ENCODE measurements around the gene ACOT12. TPM values are rescaled to one million over a fixed set of nuclear protein-coding genes. Genes with fewer than 3 reads are reported as not detected.

ACOT12 gene
- total RNA-seq, 1 donor from 2014 or later = not detected

DNA sequence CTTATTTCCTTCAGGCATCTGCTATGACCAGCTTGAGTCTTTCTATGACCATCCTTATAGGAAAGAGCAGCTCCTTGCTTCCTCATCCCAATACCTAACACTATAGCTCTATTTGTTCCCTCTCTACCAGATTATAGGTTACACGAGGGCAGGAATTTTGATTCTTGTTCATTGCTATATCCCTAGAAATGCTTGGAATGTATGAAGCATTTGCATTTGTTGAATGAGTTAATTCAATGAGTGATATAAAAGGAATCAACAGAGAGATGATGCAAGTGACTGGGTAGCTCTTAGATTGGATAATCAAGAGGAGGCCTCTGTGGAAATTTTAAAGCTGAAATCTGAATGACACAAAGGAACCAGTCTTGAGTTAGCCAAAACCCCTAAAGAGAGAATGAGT lies 78.6 kb downstream of the ACOT12 start:
- H3K27ac Mint-ChIP-seq = no peak overlapping the region
- no peak for DNase-seq (ENCODE audit: low spot score in 2 of 2, unreplicated experiment in 2 of 2)
- H3K9me3 Mint-ChIP-seq = no peaks in the 10 kb centered on the region
- H3K36me3 Mint-ChIP-seq = peaks cover 22% of the 10 kb centered on the region
- TF ChIP-seq, protein P1, sequence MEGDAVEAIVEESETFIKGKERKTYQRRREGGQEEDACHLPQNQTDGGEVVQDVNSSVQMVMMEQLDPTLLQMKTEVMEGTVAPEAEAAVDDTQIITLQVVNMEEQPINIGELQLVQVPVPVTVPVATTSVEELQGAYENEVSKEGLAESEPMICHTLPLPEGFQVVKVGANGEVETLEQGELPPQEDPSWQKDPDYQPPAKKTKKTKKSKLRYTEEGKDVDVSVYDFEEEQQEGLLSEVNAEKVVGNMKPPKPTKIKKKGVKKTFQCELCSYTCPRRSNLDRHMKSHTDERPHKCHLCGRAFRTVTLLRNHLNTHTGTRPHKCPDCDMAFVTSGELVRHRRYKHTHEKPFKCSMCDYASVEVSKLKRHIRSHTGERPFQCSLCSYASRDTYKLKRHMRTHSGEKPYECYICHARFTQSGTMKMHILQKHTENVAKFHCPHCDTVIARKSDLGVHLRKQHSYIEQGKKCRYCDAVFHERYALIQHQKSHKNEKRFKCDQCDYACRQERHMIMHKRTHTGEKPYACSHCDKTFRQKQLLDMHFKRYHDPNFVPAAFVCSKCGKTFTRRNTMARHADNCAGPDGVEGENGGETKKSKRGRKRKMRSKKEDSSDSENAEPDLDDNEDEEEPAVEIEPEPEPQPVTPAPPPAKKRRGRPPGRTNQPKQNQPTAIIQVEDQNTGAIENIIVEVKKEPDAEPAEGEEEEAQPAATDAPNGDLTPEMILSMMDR (IDR thresholded peaks at IDR 0.05; ENCODE audit: unreplicated experiment) = no peak
- no peak overlapping the region for H3K4me3 Mint-ChIP-seq
- H3K4me1 Mint-ChIP-seq = no peaks in the 10 kb centered on the region
- H3K27me3 Mint-ChIP-seq (ENCODE audit: low read depth) = no peaks in the 10 kb centered on the region

- TF ChIP-seq, protein P1 (IDR thresholded peaks at IDR 0.05; ENCODE audit: unreplicated experiment) = no peak
- Mint-ChIP-seq H3K27ac (no peak overlapping the region), H3K36me3 (peaks cover 24% of the 10 kb centered on the region), H3K4me3 (no peak overlapping the region), H3K9me3 (no peaks in the 10 kb centered on the region), H3K4me1 (no peaks in the 10 kb centered on the region), H3K27me3 (ENCODE audit: low read depth) (no peaks in the 10 kb centered on the region)
- no peak for DNase-seq (ENCODE audit: low spot score in 2 of 2, unreplicated experiment in 2 of 2)
These were observed 79.4 kb downstream of the ACOT12 start for GRCh38 chr5:81314581-81314980.

GRCh38 chr5:81313686-81314085 lies 80.2 kb downstream of the ACOT12 start:
- TF ChIP-seq, protein P1 (IDR thresholded peaks at IDR 0.05; ENCODE audit: unreplicated experiment) = no peak
- no peaks in the 10 kb centered on the region for H3K27me3 Mint-ChIP-seq (ENCODE audit: low read depth)
- no peaks in the 10 kb centered on the region for H3K4me1 Mint-ChIP-seq
- peaks cover 24% of the 10 kb centered on the region for H3K36me3 Mint-ChIP-seq
- H3K27ac Mint-ChIP-seq = no peak overlapping the region
- DNase-seq (ENCODE audit: low spot score in 2 of 2, unreplicated experiment in 2 of 2) = no peak
- no peak overlapping the region for H3K4me3 Mint-ChIP-seq
- H3K9me3 Mint-ChIP-seq = no peaks in the 10 kb centered on the region

DNA sequence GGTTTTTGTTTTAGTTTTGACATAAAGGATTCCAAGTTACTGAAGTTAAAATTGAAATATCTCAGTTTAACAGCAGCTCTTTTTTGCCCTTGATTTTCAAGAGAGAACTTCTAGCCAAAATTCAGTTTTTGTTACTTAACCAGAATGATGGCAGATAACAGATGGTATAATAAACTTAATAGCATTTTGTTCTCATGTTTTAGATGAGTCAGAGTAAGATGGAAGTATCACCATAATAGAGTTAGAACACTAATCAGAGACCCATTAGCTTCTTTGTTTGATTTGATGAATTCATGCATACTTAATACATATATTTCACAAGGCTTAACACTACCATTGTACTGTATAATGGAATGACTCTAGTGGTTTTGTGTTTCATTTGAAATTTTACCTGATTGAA lies 80.7 kb downstream of the ACOT12 start:
- H3K9me3 Mint-ChIP-seq = no peaks in the 10 kb centered on the region
- no peak overlapping the region for H3K27ac Mint-ChIP-seq
- peaks cover 24% of the 10 kb centered on the region for H3K36me3 Mint-ChIP-seq
- H3K4me1 Mint-ChIP-seq = no peaks in the 10 kb centered on the region
- TF ChIP-seq, protein P1 (IDR thresholded peaks at IDR 0.05; ENCODE audit: unreplicated experiment) = no peak
- DNase-seq (ENCODE audit: low spot score in 2 of 2, unreplicated experiment in 2 of 2) = no peak
- no peaks in the 10 kb centered on the region for H3K27me3 Mint-ChIP-seq (ENCODE audit: low read depth)
- no peak overlapping the region for H3K4me3 Mint-ChIP-seq

- Mint-ChIP-seq H3K27me3 (ENCODE audit: low read depth) (no peaks in the 10 kb centered on the region), H3K9me3 (no peaks in the 10 kb centered on the region), H3K36me3 (peaks cover 24% of the 10 kb centered on the region), H3K27ac (no peak overlapping the region), H3K4me3 (no peak overlapping the region), H3K4me1 (no peaks in the 10 kb centered on the region)
- TF ChIP-seq, protein P1 (IDR thresholded peaks at IDR 0.05; ENCODE audit: unreplicated experiment) = no peak
- DNase-seq (ENCODE audit: low spot score in 2 of 2, unreplicated experiment in 2 of 2) = no peak
These were observed 83.4 kb downstream of the ACOT12 start for GRCh38 chr5:81310402-81311063.
